GM21723 (cell line): ENCODE results near the gene CCR6.

ENCODE experiments used
- ATAC-seq: cut with Tn5 transposase; IDR thresholded peaks from one replicate; pipeline ENCODE4 v1.9.1; 2021; ENCODE audit warnings: mild to moderate bottlenecking, moderate library complexity; ENCODE audit not compliant: unreplicated experiment

The CCR6 gene

DNA sequence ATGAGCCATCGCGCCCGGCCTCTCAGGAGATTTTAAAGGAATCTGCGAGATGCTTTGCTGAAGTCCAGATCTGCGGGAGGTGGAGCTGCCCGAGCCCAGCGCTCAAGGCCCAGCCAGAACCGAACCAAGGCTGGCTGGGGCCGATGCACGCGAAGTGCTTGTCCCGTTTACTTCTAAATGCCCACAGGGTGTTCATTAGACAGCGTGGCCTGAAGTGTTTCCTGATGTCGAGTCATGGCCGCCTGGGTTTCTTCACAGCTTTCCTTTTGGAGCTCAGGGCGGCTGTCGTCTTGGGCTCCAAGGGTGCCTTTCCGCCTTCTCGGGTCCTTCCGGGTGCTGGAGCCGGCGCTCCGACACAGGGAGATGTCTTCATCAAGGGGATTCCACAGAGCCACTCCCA, 25.1 kb upstream of the CCR6 start:
- no peak for ATAC-seq

DNA sequence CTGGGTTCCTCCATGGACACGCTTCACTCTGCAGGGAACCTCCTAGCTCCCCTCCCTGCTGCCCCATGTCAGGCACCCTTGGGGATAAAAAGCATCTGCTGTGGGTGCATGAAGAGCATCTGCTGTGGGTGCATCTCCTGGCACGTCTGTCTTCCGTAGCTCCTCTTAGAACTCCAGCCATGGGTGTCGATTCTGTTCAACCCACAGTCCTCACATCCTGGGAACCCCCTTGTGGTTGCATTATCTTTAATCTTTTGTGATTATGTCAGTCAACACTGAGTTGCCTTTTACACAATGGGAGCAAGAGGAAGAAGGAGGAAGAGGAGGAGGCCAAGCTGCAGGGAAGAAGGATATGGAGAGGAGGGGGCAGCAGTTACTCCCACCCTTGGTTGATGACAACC, 24.1 kb upstream of the CCR6 start:
- no peak for ATAC-seq

DNA sequence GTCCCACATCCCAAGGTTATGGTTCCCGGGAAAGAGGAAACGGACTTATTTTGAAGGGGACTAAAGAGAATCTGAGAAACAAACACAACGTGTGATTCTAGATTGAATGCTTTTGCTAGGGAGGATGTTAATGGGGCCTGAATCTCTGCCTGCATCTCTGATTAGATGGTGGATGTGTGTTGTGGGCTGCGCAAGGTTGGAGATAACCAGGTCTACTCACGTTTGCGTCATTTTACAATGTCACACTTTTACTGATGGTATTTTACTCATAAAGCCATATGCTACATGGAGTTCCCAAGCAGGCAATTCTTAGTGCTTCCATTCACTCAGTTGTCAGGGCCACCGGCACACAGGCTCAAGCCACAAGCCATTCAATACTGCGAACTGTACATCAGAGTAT, 23.2 kb upstream of the CCR6 start:
- no peak for ATAC-seq

- ATAC-seq: no peak
Observed at GRCh38 chr6:167100241-167100674, 22.6 kb upstream of the CCR6 start.

GRCh38 chr6:167102318-167102717, 20.6 kb upstream of the CCR6 start:
- no peak for ATAC-seq

DNA sequence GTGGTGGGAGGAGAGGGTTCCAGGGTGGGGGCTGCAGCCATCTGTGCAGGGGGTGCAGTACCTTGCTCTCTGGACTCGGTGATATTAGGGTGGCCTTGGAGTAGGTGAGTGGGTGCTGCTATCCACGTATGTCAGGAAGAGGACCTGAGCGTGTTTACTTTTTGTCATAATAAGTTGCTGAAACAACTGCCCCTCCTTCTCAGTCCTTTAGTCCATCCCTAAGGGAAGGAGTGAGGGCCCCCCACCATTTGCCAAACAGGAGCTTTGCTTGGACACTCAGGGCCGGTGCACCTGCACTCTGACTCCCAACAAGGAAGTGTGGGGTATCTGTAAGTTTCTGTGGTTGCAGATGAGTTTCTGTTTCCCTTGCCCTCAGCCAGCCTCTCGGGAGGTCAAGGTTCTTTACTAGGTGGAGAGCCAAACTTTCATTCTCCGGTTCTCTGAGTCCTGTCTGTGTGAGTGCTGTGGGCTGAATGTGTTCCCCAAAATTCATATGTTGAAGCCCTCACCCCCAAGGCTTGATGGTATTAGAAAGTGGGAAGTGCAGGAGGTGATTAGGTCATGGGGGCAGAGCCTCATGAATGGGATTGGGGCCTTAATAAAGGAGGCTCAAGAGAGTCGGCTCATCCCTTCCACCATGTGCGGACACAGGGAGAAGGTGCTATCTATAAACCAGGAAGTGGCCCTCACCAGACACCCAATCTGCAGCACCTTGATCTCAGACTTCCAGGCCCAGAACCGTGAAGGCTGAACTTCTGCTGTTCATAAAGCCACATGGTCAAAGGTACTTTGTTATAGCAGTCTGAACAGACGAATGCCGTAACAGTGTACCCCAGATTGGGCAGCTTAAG, 19.6 kb upstream of the CCR6 start:
- peak; percentile 96 for ATAC-seq

DNA sequence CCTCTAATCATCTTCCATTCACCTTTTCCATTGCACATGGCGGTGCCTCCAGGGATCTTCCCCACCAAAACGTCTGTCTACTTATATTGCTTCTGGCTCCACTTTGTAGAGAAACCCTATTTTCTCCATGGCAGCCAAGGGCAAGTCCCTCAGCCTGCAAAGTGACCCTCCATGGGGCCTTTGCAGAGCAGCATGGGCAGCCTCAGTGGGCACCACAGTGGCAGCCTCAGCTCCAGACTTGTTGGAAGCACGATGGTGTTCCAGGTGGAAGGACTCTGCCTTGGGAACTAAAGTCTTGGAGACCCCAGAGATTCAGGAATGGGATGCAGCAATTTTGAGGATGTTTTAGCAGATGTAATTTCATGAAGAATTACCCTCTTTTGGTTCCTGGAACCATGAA, 18.5 kb upstream of the CCR6 start:
- no peak for ATAC-seq

DNA sequence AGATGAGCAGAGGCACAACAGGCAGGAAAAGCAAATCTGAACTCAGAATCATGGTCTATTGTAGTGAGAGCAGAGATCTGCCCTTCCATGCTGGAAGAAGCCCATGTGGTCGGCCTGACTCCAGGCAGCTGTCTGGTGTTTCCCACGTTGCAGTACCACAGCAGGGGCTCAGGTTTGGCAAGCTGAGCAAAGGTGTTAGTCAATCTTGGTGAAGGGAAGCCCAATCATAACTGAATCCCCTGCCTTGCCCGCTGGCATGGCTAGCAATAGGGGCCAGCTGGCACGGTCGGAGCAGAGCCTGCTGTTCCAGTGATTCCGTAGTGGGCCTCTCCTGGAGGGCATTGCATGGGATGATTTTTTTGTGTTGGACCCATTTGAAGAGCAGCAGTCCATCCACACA, 17.8 kb upstream of the CCR6 start:
- no peak for ATAC-seq

GRCh38 chr6:167106406-167106805, 16.5 kb upstream of the CCR6 start:
- ATAC-seq: no peak

DNA sequence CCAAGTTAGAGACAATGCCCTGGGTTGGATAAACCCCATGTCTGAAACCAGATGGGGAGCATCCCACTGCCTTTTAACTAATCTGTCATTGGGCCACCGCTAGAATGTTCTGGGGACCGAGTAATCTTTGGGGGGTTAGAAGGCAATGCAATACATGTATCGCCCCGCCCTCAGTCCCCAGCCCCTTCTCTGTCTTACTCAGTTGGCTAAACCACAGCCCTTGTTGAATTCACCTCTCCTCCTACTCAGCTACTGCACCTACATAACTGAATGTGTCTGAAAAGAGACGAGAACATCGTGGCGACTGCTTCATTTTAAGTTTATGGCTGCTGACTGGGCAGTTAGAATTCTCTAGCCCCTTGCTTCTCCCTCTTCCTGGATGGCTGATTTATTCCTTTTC, 15.1 kb upstream of the CCR6 start:
- no peak for ATAC-seq

GRCh38 chr6:167108278-167108677, 14.6 kb upstream of the CCR6 start:
- no peak for ATAC-seq

- ATAC-seq: no peak
Observed at GRCh38 chr6:167109651-167110050, 13.2 kb upstream of the CCR6 start.

DNA sequence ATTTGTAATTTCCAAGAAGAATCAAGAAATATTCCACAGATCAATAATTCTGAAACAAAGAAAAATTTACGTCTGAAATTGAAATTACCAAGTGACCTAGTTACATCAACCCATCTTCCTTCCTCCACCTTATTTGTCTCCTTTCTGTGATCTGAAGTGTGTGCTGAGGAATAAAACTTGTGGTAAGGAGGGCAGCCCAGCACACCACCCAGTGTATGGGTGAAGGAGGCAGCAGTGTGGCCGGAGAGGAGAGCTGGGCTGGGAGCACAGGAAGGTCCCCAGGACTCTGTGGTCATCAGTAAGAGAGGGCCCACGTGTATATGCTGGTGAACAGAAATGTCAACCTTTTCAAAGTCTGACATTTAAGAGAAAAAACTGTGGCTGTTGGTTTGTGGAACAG, 11.3 kb upstream of the CCR6 start:
- ATAC-seq: no peak

DNA sequence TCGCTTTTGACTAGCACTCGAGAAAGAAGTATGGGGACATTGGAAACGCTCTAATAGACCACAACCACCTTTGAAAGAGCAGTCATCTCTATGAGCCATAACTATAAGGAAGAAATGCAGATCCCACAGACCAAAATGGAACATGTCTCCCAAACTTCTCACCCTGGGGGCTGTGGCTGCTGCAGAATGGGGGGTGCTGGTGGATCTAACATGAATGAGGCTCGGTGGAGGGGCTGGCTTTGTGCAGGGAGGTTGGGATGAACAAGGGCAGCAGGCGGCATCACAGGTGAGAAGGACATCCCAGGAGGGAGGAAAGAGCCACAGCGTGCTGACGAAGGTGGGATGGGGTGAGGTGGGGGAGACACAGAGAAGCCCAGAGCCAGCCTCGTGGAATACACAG, 10.5 kb upstream of the CCR6 start:
- no peak for ATAC-seq

GRCh38 chr6:167113047-167113754, 9.7 kb upstream of the CCR6 start:
- ATAC-seq: peak; percentile 59

- ATAC-seq: peak; percentile 86
Observed at GRCh38 chr6:167113935-167114910, 8.7 kb upstream of the CCR6 start.

GRCh38 chr6:167115054-167115453, 7.8 kb upstream of the CCR6 start:
- no peak for ATAC-seq

- no peak for ATAC-seq
Observed at GRCh38 chr6:167116109-167116837, 6.6 kb upstream of the CCR6 start.

DNA sequence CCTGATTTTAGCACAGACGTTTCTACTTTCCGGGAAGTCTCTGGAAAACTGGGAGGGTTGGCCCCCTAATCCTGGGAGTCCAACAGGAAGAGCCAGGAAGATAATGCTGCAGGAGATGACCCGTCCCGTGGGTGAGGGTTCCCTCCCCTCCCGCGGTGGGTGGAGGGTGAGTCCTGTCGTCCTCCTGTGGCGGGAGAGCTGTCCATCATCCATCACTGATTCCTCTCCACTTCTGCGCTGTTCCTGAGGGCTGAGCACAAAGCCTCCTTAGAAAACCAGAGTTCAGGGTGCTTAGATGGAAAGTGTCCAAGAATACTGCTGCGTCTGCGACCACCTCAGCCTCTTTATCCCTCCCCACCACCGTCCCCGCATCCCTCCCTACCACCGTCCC, 6.1 kb upstream of the CCR6 start:
- no peak for ATAC-seq

DNA sequence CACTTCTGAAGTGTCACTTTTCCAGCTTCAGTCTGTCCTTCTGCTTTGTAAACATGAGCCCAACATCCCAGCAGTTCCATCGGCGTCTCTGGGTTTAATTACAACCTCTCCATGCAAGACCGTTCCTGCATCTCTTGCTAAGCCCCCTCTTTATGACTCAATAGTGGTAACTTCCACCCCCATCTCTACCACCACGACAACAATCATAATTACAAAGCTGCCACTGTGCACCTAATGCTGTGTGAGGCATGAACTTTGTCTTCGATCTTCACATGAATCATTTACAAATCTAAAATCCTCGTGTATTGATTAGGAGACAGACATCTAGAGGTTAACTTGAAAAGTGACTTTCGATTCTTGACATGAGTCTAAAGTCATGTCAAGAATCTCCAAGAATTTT, 4.9 kb upstream of the CCR6 start:
- ATAC-seq: no peak

- ATAC-seq: no peak
Observed at GRCh38 chr6:167118839-167119238, 4.1 kb upstream of the CCR6 start.
